CD14-positive monocyte (primary cell): Measurements from ENCODE around the gene DNAH11. TPM values are rescaled to one million over a fixed set of nuclear protein-coding genes. Genes with fewer than 3 reads are reported as not detected.
A peak's percentile ranks its signal among the peaks of the same experiment; 100 is the strongest.

Source experiments
- DNase-seq, 3 donors: peaks; one replicate each; pipeline ENCODE4 v3.0.0-alpha.2; 2011 to 2022
- H2AFZ ChIP-seq: 2 replicates; pipeline ENCODE4 v1.6.0; 2012; ENCODE audit warnings: mild to moderate bottlenecking, low read depth, low read length, inconsistent platforms; ENCODE audit not compliant: insufficient read depth, poor library complexity, severe bottlenecking
- H3K27ac ChIP-seq, 2 donors: 1 replicate in 1 of 2; 2 replicates in 1 of 2; pipeline ENCODE4 v1.5.1; 2012 to 2013; ENCODE audit warnings: low read length in 2 of 2, control low read depth in 1 of 2, inconsistent platforms in 1 of 2, low read depth in 1 of 2, mild to moderate bottlenecking in 1 of 2
- H3K27me3 ChIP-seq, 2 donors: one replicate each; pipeline versions ENCODE4 v1.6.0 to v1.6.1; 2011 to 2013; ENCODE audit warnings: low read length in 2 of 2; ENCODE audit not compliant: control insufficient read depth in 2 of 2, insufficient read depth in 2 of 2
- H3K36me3 ChIP-seq, 2 donors: replicated peaks in 1 of 2; 1 replicate in 1 of 2; 2 replicates in 1 of 2; pipeline versions ENCODE4 v1.5.1 to v1.6.1; 2012 to 2013; ENCODE audit warnings: low read length in 2 of 2, control low read depth in 1 of 2, inconsistent platforms in 1 of 2, mild to moderate bottlenecking in 1 of 2; ENCODE audit not compliant: insufficient read depth in 2 of 2, control insufficient read depth in 1 of 2
- H3K4me1 ChIP-seq, 2 donors: 1 replicate in 1 of 2; 2 replicates in 1 of 2; pipeline versions ENCODE4 v1.5.1 to v1.6.1; 2012 to 2013; ENCODE audit warnings: low read length in 2 of 2, control low read depth in 1 of 2, inconsistent platforms in 1 of 2, mild to moderate bottlenecking in 1 of 2, moderate library complexity in 1 of 2; ENCODE audit not compliant: insufficient read depth in 2 of 2, control insufficient read depth in 1 of 2
- H3K4me2 ChIP-seq: replicated peaks from 2 replicates; pipeline ENCODE3; 2012; ENCODE audit warnings: low read length, moderate library complexity, mild to moderate bottlenecking; ENCODE audit not compliant: poor library complexity, severe bottlenecking; ENCODE audit errors: extremely low read depth
- H3K4me3 ChIP-seq, 3 experiments: fragments of 200-600 bp in 1 of 3; sonication (generic) in 1 of 3; replicated peaks in 1 of 3; 1 replicate in 2 of 3; 2 replicates in 1 of 3; pipeline ENCODE4 v1.5.1; 2011 to 2013; ENCODE audit warnings: low read length in 3 of 3, mild to moderate bottlenecking in 3 of 3, control low read depth in 2 of 3, low read depth in 2 of 3, inconsistent platforms in 1 of 3, moderate library complexity in 1 of 3
- H3K79me2 ChIP-seq: 2 replicates; pipeline ENCODE4 v1.6.0; 2012; ENCODE audit warnings: mild to moderate bottlenecking, control low read depth, inconsistent platforms, low read length, moderate library complexity; ENCODE audit not compliant: insufficient read depth
- H3K9ac ChIP-seq: 2 replicates; pipeline ENCODE4 v1.6.0; 2017; ENCODE audit warnings: low read length, mild to moderate bottlenecking; ENCODE audit not compliant: insufficient read depth, poor library complexity, severe bottlenecking
- H3K9me3 ChIP-seq, 2 donors: replicated peaks in 1 of 2; 1 replicate in 1 of 2; 2 replicates in 1 of 2; pipeline versions ENCODE4 v1.5.1 to v1.6.1; 2012 to 2013; ENCODE audit warnings: low read length in 2 of 2, control low read depth in 1 of 2; ENCODE audit not compliant: control insufficient read depth in 1 of 2, insufficient read depth in 1 of 2
- H4K20me1 ChIP-seq: 2 replicates; pipeline ENCODE4 v1.6.0; 2012; ENCODE audit warnings: mild to moderate bottlenecking, low read length, control low read depth, moderate library complexity; ENCODE audit not compliant: insufficient read depth
- H3K27ac Mint-ChIP-seq, 7 donors: one replicate each; pipeline ENCODE4 v1.8.0; 2020; ENCODE audit warnings: mild to moderate bottlenecking in 7 of 7, mixed read lengths in 7 of 7, moderate library complexity in 6 of 7, inconsistent platforms in 2 of 7
- H3K27me3 Mint-ChIP-seq, 3 donors: one replicate each; pipeline ENCODE4 v1.8.0; 2021 to 2022; ENCODE audit warnings: low read depth in 3 of 3, mild to moderate bottlenecking in 3 of 3, mixed read lengths in 3 of 3, moderate library complexity in 3 of 3, inconsistent platforms in 1 of 3
- H3K36me3 Mint-ChIP-seq, 2 donors: one replicate each; pipeline ENCODE4 v1.8.0; 2020; ENCODE audit warnings: mixed read lengths in 2 of 2, inconsistent platforms in 1 of 2, mild to moderate bottlenecking in 1 of 2
- H3K4me1 Mint-ChIP-seq: one replicate; pipeline ENCODE4 v1.8.0; 2020; ENCODE audit warnings: mild to moderate bottlenecking, mixed read lengths
- H3K4me3 Mint-ChIP-seq, 2 donors: one replicate each; pipeline ENCODE4 v1.8.0; 2020; ENCODE audit warnings: mild to moderate bottlenecking in 2 of 2, mixed read lengths in 2 of 2, moderate library complexity in 1 of 2
- H3K9me3 Mint-ChIP-seq, 7 donors: one replicate each; pipeline ENCODE4 v1.8.0; 2020 to 2022; ENCODE audit warnings: mixed read lengths in 7 of 7, mild to moderate bottlenecking in 6 of 7, moderate library complexity in 6 of 7, inconsistent platforms in 2 of 7
- WGBS: methylation state at CpG from one replicate; pipeline ENCODE4 v1.1.5; 2013; ENCODE audit warnings: missing lambda C conversion rate; ENCODE audit not compliant: insufficient coverage; 5-methylcytosine and 5-hydroxymethylcytosine counted together
- intact Hi-C, 2 donors: fragments of 100-400 bp; cut with micrococcal nuclease; formaldehyde crosslinking; loops; one replicate each; pipeline versions ENCODE4 v1.15.0 to v1.15.1; 2023
- polyA plus RNA-seq, 3 donors: library from polyadenylated mRNA; depleted of rRNA in 1 of 3; unstranded in 2 of 3; stranded (reverse) in 1 of 3; fragments of 300-500 nt in 2 of 3; fragments of >200 nt in 1 of 3; fragmentation: Illumina TruSeq in 2 of 3; gene quantifications; 1 replicate in 2 of 3; 2 replicates in 1 of 3; pipeline ENCODE4 v1.2.3, GENCODE V29; 2012 to 2021
- TF ChIP-seq, protein P1 (sequence below): fragments of 200-600 bp; IDR thresholded peaks from one replicate; pipeline ENCODE4 v1.8.0; 2022; ENCODE audit warnings: antibody characterized with exemption, mild to moderate bottlenecking

DNAH11 gene
- polyA plus RNA-seq, 3 donors = not detected

DNA sequence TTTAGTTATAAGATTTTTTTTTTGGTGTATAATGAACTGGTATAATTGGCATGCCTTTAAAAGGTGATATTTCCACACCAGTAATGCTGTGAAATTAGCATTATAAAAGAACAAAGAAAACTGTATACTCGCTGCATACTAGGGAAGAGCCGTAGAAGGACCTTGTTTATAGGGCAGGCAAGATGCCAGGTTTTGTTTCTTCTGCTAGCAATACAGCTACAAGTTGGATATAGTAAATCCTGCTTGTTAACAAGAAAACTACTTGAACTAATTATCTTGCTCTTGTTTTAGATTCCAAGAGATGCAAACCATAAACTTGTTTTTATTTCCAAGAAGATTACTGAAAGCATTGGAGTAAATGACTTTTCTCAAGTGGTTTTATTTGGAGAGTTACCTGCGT is 1.9 kb downstream of the DNAH11 start:
- H3K4me2 ChIP-seq = no peak overlapping the region
- peaks cover 0 to 6% of the 10 kb centered on the region in 2 donors for H3K9me3 ChIP-seq
- peak overlapping the region in 1 of 2 donors; percentile 62 for H3K4me3 Mint-ChIP-seq
- H3K9me3 Mint-ChIP-seq = peaks cover 0 to 3% (median 2%) of the 10 kb centered on the region in 7 donors
- no peak overlapping the region for H2AFZ ChIP-seq
- intact Hi-C loops = no loop called here
- H4K20me1 ChIP-seq = no peaks in the 10 kb centered on the region
- no peaks in the 10 kb centered on the region for H3K36me3 ChIP-seq
- H3K79me2 ChIP-seq = no peaks in the 10 kb centered on the region
- H3K27ac Mint-ChIP-seq = no peak overlapping the region
- no peak overlapping the region for H3K4me3 ChIP-seq
- H3K4me1 ChIP-seq = peaks cover 15 to 18% of the 10 kb centered on the region in 2 donors
- no peak for DNase-seq
- no peak overlapping the region for H3K9ac ChIP-seq
- H3K4me1 Mint-ChIP-seq = peaks cover 16% of the 10 kb centered on the region
- H3K27ac ChIP-seq = no peak overlapping the region
- peaks cover 43 to 56% (median 45%) of the 10 kb centered on the region in 3 donors for H3K27me3 Mint-ChIP-seq
- H3K27me3 ChIP-seq = peaks cover 54 to 58% of the 10 kb centered on the region in 2 donors
- H3K36me3 Mint-ChIP-seq = no peaks in the 10 kb centered on the region
- TF ChIP-seq, protein P1, sequence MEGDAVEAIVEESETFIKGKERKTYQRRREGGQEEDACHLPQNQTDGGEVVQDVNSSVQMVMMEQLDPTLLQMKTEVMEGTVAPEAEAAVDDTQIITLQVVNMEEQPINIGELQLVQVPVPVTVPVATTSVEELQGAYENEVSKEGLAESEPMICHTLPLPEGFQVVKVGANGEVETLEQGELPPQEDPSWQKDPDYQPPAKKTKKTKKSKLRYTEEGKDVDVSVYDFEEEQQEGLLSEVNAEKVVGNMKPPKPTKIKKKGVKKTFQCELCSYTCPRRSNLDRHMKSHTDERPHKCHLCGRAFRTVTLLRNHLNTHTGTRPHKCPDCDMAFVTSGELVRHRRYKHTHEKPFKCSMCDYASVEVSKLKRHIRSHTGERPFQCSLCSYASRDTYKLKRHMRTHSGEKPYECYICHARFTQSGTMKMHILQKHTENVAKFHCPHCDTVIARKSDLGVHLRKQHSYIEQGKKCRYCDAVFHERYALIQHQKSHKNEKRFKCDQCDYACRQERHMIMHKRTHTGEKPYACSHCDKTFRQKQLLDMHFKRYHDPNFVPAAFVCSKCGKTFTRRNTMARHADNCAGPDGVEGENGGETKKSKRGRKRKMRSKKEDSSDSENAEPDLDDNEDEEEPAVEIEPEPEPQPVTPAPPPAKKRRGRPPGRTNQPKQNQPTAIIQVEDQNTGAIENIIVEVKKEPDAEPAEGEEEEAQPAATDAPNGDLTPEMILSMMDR = no peak
- WGBS = 80% methylated on average over 1 of the region's 3 CpGs

DNA sequence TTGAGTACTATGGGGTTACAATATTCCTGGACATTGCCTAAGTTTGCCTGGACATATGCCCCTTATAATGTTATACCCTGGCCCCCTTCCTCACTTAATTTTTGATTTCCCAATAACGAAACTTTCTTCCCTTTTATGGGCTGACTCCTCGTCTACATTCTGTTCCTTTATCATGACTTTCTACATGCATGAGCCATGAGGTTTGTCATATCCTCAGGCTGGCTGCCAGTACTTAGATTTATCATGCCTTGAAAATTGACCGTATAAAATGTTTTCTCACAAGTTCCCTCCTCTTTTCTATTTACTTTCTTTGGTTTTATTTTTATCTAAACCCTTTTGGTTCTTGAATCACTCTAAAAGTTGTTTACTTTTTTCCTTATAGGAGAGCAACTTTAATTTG is 4.7 kb downstream of the DNAH11 start:
- peaks cover 31 to 38% (median 33%) of the 10 kb centered on the region in 3 donors for H3K27me3 Mint-ChIP-seq
- Histone ChIP-seq H3K4me2 (no peak overlapping the region), H3K4me1 (peaks cover 14 to 17% of the 10 kb centered on the region in 2 donors), H3K27ac (no peak overlapping the region), H3K36me3 (no peaks in the 10 kb centered on the region), H3K27me3 (peaks cover 34 to 41% of the 10 kb centered on the region in 2 donors), H4K20me1 (no peaks in the 10 kb centered on the region), H2AFZ (no peak overlapping the region), H3K79me2 (no peaks in the 10 kb centered on the region), H3K9ac (no peak overlapping the region), H3K4me3 (no peak overlapping the region), H3K9me3 (peaks cover 0 to 5% of the 10 kb centered on the region in 2 donors)
- H3K27ac Mint-ChIP-seq = no peak overlapping the region
- peaks cover 0 to 3% (median 2%) of the 10 kb centered on the region in 7 donors for H3K9me3 Mint-ChIP-seq
- H3K36me3 Mint-ChIP-seq = no peaks in the 10 kb centered on the region
- TF ChIP-seq, protein P1 = no peak
- DNase-seq = peak; percentile 6 to 31 (median 20)
- H3K4me3 Mint-ChIP-seq = no peak overlapping the region
- peaks cover 16% of the 10 kb centered on the region for H3K4me1 Mint-ChIP-seq
- intact Hi-C loops = no loop called here
- WGBS = 0% methylated on average over 1 of the region's 3 CpGs
